IMR-90 (cell line): ENCODE results near the gene C1orf105. TPM values are rescaled to one million over a fixed set of nuclear protein-coding genes. Genes with fewer than 3 reads are reported as not detected.
A peak's percentile ranks its signal among the peaks of the same experiment; 100 is the strongest.

Experiments
- ATAC-seq: fragments of 200-7000 bp; cut with Tn5 transposase; 2 replicates; pipeline ENCODE4 v1.9.1; 2020; ENCODE audit warnings: low read depth, mild to moderate bottlenecking, moderate library complexity
- BruUV-seq: library from RNA; stranded (reverse); fragments of 400-500 nt; replicated peaks from 2 replicates; lab custom pipeline; 2021; lab: Mats Ljungman, UMichigan
- CTCF ChIA-PET: fragments of 300-600 bp; formaldehyde crosslinking; extraction: SDS; loops from one replicate; lab custom pipeline; 2021; ENCODE audit warnings: antibody characterized with exemption; lab: Yijun Ruan, JAX
- POLR2A ChIA-PET: fragments of 300-600 bp; sonication (Branson Sonifier 250); formaldehyde crosslinking; loops from one replicate; lab custom pipeline; 2022; ENCODE audit warnings: antibody characterized with exemption; ENCODE audit not compliant: unreplicated experiment; lab: Charles Lee
- DNase-seq: peaks from one replicate; pipeline ENCODE4 v3.0.0; 2013
- H2AFZ ChIP-seq: replicated peaks from 2 replicates; pipeline ENCODE3; 2013; ENCODE audit warnings: low read length, mild to moderate bottlenecking; ENCODE audit not compliant: poor library complexity
- H2AK5ac ChIP-seq: 2 replicates; pipeline ENCODE4 v1.6.1; 2013; ENCODE audit warnings: low read depth, low read length, inconsistent platforms
- H2AK9ac ChIP-seq: replicated peaks from 2 replicates; pipeline ENCODE3; 2013; ENCODE audit warnings: mild to moderate bottlenecking, low read depth, low read length, moderate library complexity; ENCODE audit not compliant: poor library complexity
- H2BK120ac ChIP-seq: 2 replicates; pipeline ENCODE4 v1.6.1; 2013; ENCODE audit warnings: low read depth, low read length, inconsistent platforms
- H2BK15ac ChIP-seq: 3 replicates; pipeline ENCODE4 v1.6.1; 2013; ENCODE audit warnings: low read depth, low read length, inconsistent platforms
- H2BK20ac ChIP-seq: 2 replicates; pipeline ENCODE4 v1.6.1; 2013; ENCODE audit warnings: low read depth, mild to moderate bottlenecking, inconsistent platforms, low read length, moderate library complexity
- H2BK5ac ChIP-seq: 2 replicates; pipeline ENCODE4 v1.6.1; 2013; ENCODE audit warnings: mild to moderate bottlenecking, low read depth, low read length, inconsistent platforms; ENCODE audit not compliant: poor library complexity, severe bottlenecking
- H3K14ac ChIP-seq: replicated peaks from 2 replicates; pipeline ENCODE4 v1.6.1; 2013; ENCODE audit warnings: low read depth, low read length, inconsistent platforms
- H3K18ac ChIP-seq: 2 replicates; pipeline ENCODE4 v1.6.1; 2013; ENCODE audit warnings: low read depth, low read length, control low read depth
- H3K23ac ChIP-seq: 2 replicates; pipeline ENCODE4 v1.6.1; 2013; ENCODE audit warnings: low read depth, low read length, inconsistent platforms
- H3K27ac ChIP-seq: 2 replicates; pipeline ENCODE4 v1.5.1; 2013; ENCODE audit warnings: mild to moderate bottlenecking, control low read depth, low read length; ENCODE audit not compliant: insufficient read depth
- H3K27me3 ChIP-seq: 2 replicates; pipeline ENCODE4 v1.6.1; 2013; ENCODE audit warnings: low read length; ENCODE audit not compliant: control insufficient read depth, insufficient read depth
- H3K36me3 ChIP-seq: 2 replicates; pipeline ENCODE4 v1.6.1; 2013; ENCODE audit warnings: low read length, mixed read lengths; ENCODE audit not compliant: control insufficient read depth, insufficient read depth
- H3K4ac ChIP-seq: 2 replicates; pipeline ENCODE4 v1.6.1; 2013; ENCODE audit warnings: low read depth, low read length, inconsistent platforms
- H3K4me1 ChIP-seq: 2 replicates; pipeline ENCODE4 v1.6.1; 2013; ENCODE audit warnings: low read length, mixed read lengths; ENCODE audit not compliant: control insufficient read depth, insufficient read depth
- H3K4me2 ChIP-seq: 2 replicates; pipeline ENCODE4 v1.6.1; 2013; ENCODE audit warnings: low read depth, mild to moderate bottlenecking, control low read depth, low read length, moderate library complexity
- H3K4me3 ChIP-seq: 2 replicates; pipeline ENCODE4 v1.5.1; 2013; ENCODE audit warnings: low read depth, mild to moderate bottlenecking, control low read depth, low read length, moderate library complexity; ENCODE audit not compliant: insufficient read depth
- H3K56ac ChIP-seq: 2 replicates; pipeline ENCODE4 v1.6.1; 2013; ENCODE audit warnings: low read length, inconsistent platforms; ENCODE audit not compliant: insufficient read depth; ENCODE audit errors: extremely low read depth
- H3K79me1 ChIP-seq, 2 experiments: 2 replicates each; pipeline ENCODE4 v1.6.1; 2013; ENCODE audit warnings: low read length in 2 of 2, inconsistent platforms in 1 of 2, low read depth in 1 of 2
- H3K9ac ChIP-seq: 2 replicates; pipeline ENCODE4 v1.6.1; 2013; ENCODE audit warnings: low read depth, low read length, control low read depth
- H3K9me1 ChIP-seq: 2 replicates; pipeline ENCODE4 v1.6.1; 2013; ENCODE audit warnings: low read length, inconsistent platforms; ENCODE audit not compliant: insufficient read depth
- H3K9me3 ChIP-seq: 2 replicates; pipeline ENCODE4 v1.6.1; 2013; ENCODE audit warnings: low read length; ENCODE audit not compliant: control insufficient read depth, insufficient read depth
- H4K20me1 ChIP-seq: 2 replicates; pipeline ENCODE4 v1.6.1; 2013; ENCODE audit warnings: low read length, inconsistent platforms; ENCODE audit not compliant: insufficient read depth
- H4K5ac ChIP-seq: 2 replicates; pipeline ENCODE4 v1.6.1; 2013; ENCODE audit warnings: mild to moderate bottlenecking, low read depth, low read length, control low read depth
- H4K8ac ChIP-seq, 2 experiments: 2 replicates each; pipeline ENCODE4 v1.6.1; 2013; ENCODE audit warnings: low read depth in 2 of 2, low read length in 2 of 2, control low read depth in 1 of 2, inconsistent platforms in 1 of 2
- H4K91ac ChIP-seq: 2 replicates; pipeline ENCODE4 v1.6.1; 2013; ENCODE audit warnings: low read depth, low read length, inconsistent platforms; ENCODE audit not compliant: insufficient read depth
- CEBPB ChIP-seq: IDR thresholded peaks from 2 replicates; pipeline ENCODE4 v1.6.1; 2012; ENCODE audit warnings: low read depth, low read length, improper control_type of control experiment
- RCOR1 ChIP-seq: IDR thresholded peaks from 2 replicates; pipeline ENCODE4 v1.6.1; 2012; ENCODE audit warnings: mild to moderate bottlenecking, low read length, improper control_type of control experiment; ENCODE audit not compliant: insufficient replicate concordance
- WGBS, 2 experiments: methylation state at CpG; one replicate each; pipeline versions ENCODE4 v1.1.5 to v1.1.7; 2013; ENCODE audit warnings: missing lambda C conversion rate in 2 of 2; ENCODE audit not compliant: insufficient read length in 1 of 2; ENCODE audit errors: extremely low coverage in 2 of 2; 5-methylcytosine and 5-hydroxymethylcytosine counted together
- dilution Hi-C: fragments of 300-500 bp; cut with HindIII; formaldehyde crosslinking; loops from one replicate; pipeline ENCODE4 v1.14.3; 2018; ENCODE audit warnings: low sequenced_read_pairs; ENCODE audit not compliant: unreplicated experiment
- in situ Hi-C: fragments of 300-500 bp; cut with MboI; formaldehyde crosslinking; loops from 3 replicates; pipeline ENCODE4 v1.14.3; 2019; ENCODE audit warnings: low sequenced_read_pairs, inconsistent platforms, mixed read lengths
- intact Hi-C: fragments of 100-400 bp; cut with micrococcal nuclease; formaldehyde crosslinking; loops from 2 replicates; pipeline ENCODE4 v1.10.0; 2022
- polyA plus RNA-seq, 3 experiments: library from polyadenylated mRNA; depleted of rRNA; stranded (reverse); fragments of >200 nt; gene quantifications; 2 replicates each; pipeline ENCODE4 v1.2.3, GENCODE V29; 2012; ENCODE audit warnings: low replicate concordance in 1 of 3
- total RNA-seq: library from RNA; depleted of rRNA; stranded (reverse); fragments of >200 nt; gene quantifications from 2 replicates; pipeline ENCODE4 v1.2.3, GENCODE V29; 2012

The C1orf105 gene
- total and polyA plus RNA-seq, 2 of the 4 experiments (the other 2 are of a cell fraction) = not detected

DNA sequence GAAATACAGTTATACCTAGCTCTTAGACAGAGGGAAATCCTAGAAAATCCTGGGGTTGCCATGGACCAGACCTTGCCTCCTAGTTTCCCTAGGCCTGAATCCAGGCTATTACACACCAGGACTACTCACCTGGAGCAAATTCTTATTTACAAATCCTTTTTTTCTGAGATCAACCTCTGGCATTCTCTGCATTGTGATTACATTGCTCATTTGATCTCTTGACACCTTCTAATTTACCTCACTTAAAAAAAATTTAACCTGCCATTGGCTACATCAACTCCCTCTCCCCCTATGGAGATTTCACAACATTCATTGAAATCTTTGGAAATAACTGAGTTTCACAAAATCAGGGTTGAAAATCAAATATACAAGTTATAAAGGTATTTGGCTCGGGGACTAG is 2.9 kb upstream of the C1orf105 start:
- H3K36me3 ChIP-seq = no peaks in the 10 kb centered on the region
- no peak overlapping the region for H3K4me2 ChIP-seq
- no peak overlapping the region for H3K23ac ChIP-seq
- in situ Hi-C loops (loop anchor here (25.0 kb wide), 1 partner anchor 605 kb away; no protein-coding TSS in a partner anchor), intact Hi-C loops (no loop called here), dilution Hi-C loops (no loop called here)
- H2AK9ac ChIP-seq = no peak overlapping the region
- H3K14ac ChIP-seq = no peak overlapping the region
- H2AFZ ChIP-seq = no peak overlapping the region
- H4K20me1 ChIP-seq = no peaks in the 10 kb centered on the region
- no peak overlapping the region for H4K5ac ChIP-seq
- H3K9me3 ChIP-seq = no peaks in the 10 kb centered on the region
- ATAC-seq (no peak), DNase-seq (no peak)
- H3K4me3 ChIP-seq = no peak overlapping the region
- no TSS peak for BruUV-seq
- no peak overlapping the region for H2BK20ac ChIP-seq
- no peak overlapping the region for H4K91ac ChIP-seq
- no peak overlapping the region for H4K8ac ChIP-seq
- CTCF ChIA-PET = interaction anchor here (1.8 kb wide), 1 partner anchor 18 kb away, joined by 5 read pairs; no protein-coding TSS in a partner anchor
- POLR2A ChIA-PET = no interaction called here
- no peak overlapping the region for H3K9ac ChIP-seq
- H3K56ac ChIP-seq = no peak overlapping the region
- peaks cover 0 to 3% of the 10 kb centered on the region in 2 experiments; a peak in 2 of 4 replicates for H3K79me1 ChIP-seq
- no peaks in the 10 kb centered on the region for H3K27me3 ChIP-seq
- H2AK5ac ChIP-seq = no peak overlapping the region
- no peak overlapping the region for H3K4ac ChIP-seq
- 0 out of 2 replicates have a peak, but pooled peaks cover 4% of the 10 kb centered on the region for H3K9me1 ChIP-seq
- no CpG with 5 or more reads among the region's 1 CpG for WGBS, 2 experiments
- no peak overlapping the region for H2BK120ac ChIP-seq
- no peaks in the 10 kb centered on the region for H3K4me1 ChIP-seq
- TF ChIP-seq RCOR1 (no peak), CEBPB (peak; percentile 39; the same call in 1 of the 2 replicates)
- H2BK15ac ChIP-seq = no peak overlapping the region
- no peak overlapping the region for H2BK5ac ChIP-seq
- H3K18ac ChIP-seq = no peak overlapping the region
- H3K27ac ChIP-seq = no peak overlapping the region
